HCT116 (cell line): ENCODE measurements around the gene SLC8A1. TPM values are rescaled to one million over a fixed set of nuclear protein-coding genes. Genes with fewer than 3 reads are reported as not detected.

Source experiments
- ATAC-seq: fragments of 200-7000 bp; cut with Tn5 transposase; 2 replicates; pipeline ENCODE4 v1.9.1; 2020; ENCODE audit warnings: mild to moderate bottlenecking, moderate library complexity
- BruUV-seq: library from RNA; stranded (reverse); fragments of 400-500 nt; replicated peaks from 2 replicates; lab custom pipeline; 2021; lab: Mats Ljungman, UMichigan
- CTCF ChIA-PET: fragments of 300-600 bp; sonication (Branson Sonifier 250); formaldehyde crosslinking; loops from one replicate; lab custom pipeline; 2021; ENCODE audit warnings: antibody characterized with exemption; lab: Charles Lee
- POLR2A ChIA-PET: fragments of 300-600, 350-600 bp; sonication (Branson Sonifier 250); formaldehyde crosslinking; loops from one replicate; lab custom pipeline; 2021; ENCODE audit warnings: antibody characterized with exemption; lab: Charles Lee
- RAD21 ChIA-PET, 2 experiments: fragments of 300-600 bp; sonication (Branson Sonifier 250); formaldehyde crosslinking; loops; one replicate each; lab custom pipeline; 2023; ENCODE audit warnings: low total read pairs in 2 of 2; ENCODE audit not compliant: uncharacterized antibody in 2 of 2, unreplicated experiment in 2 of 2, low non-redundant PET in 1 of 2; lab: Charles Lee
- DNase-seq: peaks from one replicate; pipeline ENCODE4 v3.0.0-alpha.2; 2010; ENCODE audit warnings: low read depth, low spot score
- H2AFZ ChIP-seq: fragments of 200-600 bp; shearing (Covaris generic), sonication (generic); 2 replicates; pipeline ENCODE4 v1.6.1; 2017; ENCODE audit warnings: low read depth, mixed run types, mixed read lengths, antibody characterized with exemption, low read length; ENCODE audit not compliant: poor library complexity, severe bottlenecking
- H3K27ac ChIP-seq: 2 replicates; pipeline ENCODE4 v1.5.1; 2012; ENCODE audit warnings: low read depth, low read length
- H3K27me3 ChIP-seq: fragments of 200-600 bp; sonication (generic); 2 replicates; pipeline ENCODE4 v1.6.1; 2016; ENCODE audit warnings: mixed run types, low read length, mixed read lengths; ENCODE audit not compliant: insufficient read depth
- H3K36me3 ChIP-seq, 2 experiments: fragments of 200-500 bp in 1 of 2; fragments of 200-600 bp in 1 of 2; sonication (Bioruptor generic) in 1 of 2; sonication (generic) in 1 of 2; 2 replicates each; pipeline versions ENCODE4 v1.5.1 to v1.6.1; 2014 to 2016; ENCODE audit warnings: low read length in 2 of 2, inconsistent platforms in 1 of 2, mixed read lengths in 1 of 2, mixed run types in 1 of 2; ENCODE audit not compliant: insufficient read depth in 2 of 2, control insufficient read depth in 1 of 2
- H3K4me1 ChIP-seq, 2 experiments: fragments of 200-600 bp in 1 of 2; sonication (generic) in 1 of 2; 2 replicates each; pipeline versions ENCODE4 v1.5.1 to v1.6.1; 2012 to 2017; ENCODE audit warnings: low read length in 2 of 2, inconsistent platforms in 1 of 2, mild to moderate bottlenecking in 1 of 2, mixed read lengths in 1 of 2, mixed run types in 1 of 2, moderate library complexity in 1 of 2; ENCODE audit not compliant: insufficient read depth in 2 of 2, control insufficient read depth in 1 of 2
- H3K4me2 ChIP-seq: fragments of 200-600 bp; sonication (generic); 2 replicates; pipeline ENCODE4 v1.6.1; 2017; ENCODE audit warnings: mixed run types, low read length, mixed read lengths
- H3K4me3 ChIP-seq, 2 experiments: fragments of 200-600 bp in 1 of 2; sonication (generic) in 1 of 2; replicated peaks in 1 of 2; 2 replicates each; pipeline ENCODE4 v1.5.1; 2011 to 2016; ENCODE audit warnings: low read length in 2 of 2, control low read depth in 1 of 2, low read depth in 1 of 2, mild to moderate bottlenecking in 1 of 2, mixed read lengths in 1 of 2, mixed run types in 1 of 2
- H3K79me2 ChIP-seq: fragments of 200-600 bp; sonication (generic); 2 replicates; pipeline ENCODE4 v1.6.1; 2017; ENCODE audit warnings: mild to moderate bottlenecking, mixed run types, low read length, moderate library complexity, mixed read lengths; ENCODE audit not compliant: insufficient read depth
- H3K9ac ChIP-seq: fragments of 200-600 bp; sonication (generic); 2 replicates; pipeline ENCODE4 v1.6.1; 2016; ENCODE audit warnings: low read length, mixed read lengths
- H3K9me2 ChIP-seq: fragments of 200-600 bp; sonication (generic), shearing (Covaris generic); 2 replicates; pipeline ENCODE4 v1.6.1; 2017; ENCODE audit warnings: mixed run types, mild to moderate bottlenecking, moderate library complexity; ENCODE audit not compliant: insufficient read depth
- H3K9me3 ChIP-seq, 2 experiments: fragments of 200-500 bp in 1 of 2; fragments of 200-600 bp in 1 of 2; sonication (Bioruptor generic) in 1 of 2; sonication (generic) in 1 of 2; 2 replicates each; pipeline ENCODE4 v1.6.1; 2014 to 2017; ENCODE audit warnings: low read length in 2 of 2, mixed read lengths in 2 of 2, inconsistent platforms in 1 of 2, low read depth in 1 of 2, mild to moderate bottlenecking in 1 of 2, mixed run types in 1 of 2, moderate library complexity in 1 of 2; ENCODE audit not compliant: control insufficient read depth in 1 of 2, insufficient read depth in 1 of 2
- H4K20me1 ChIP-seq: fragments of 200-600 bp; sonication (generic), shearing (Covaris generic); 2 replicates; pipeline ENCODE4 v1.6.1; 2017; ENCODE audit warnings: mixed run types, mild to moderate bottlenecking, moderate library complexity; ENCODE audit not compliant: insufficient read depth
- CBX3 ChIP-seq: IDR thresholded peaks from 2 replicates; pipeline ENCODE4 v1.6.1; 2012; ENCODE audit warnings: low read depth
- CEBPB ChIP-seq: IDR thresholded peaks from 2 replicates; pipeline ENCODE4 v1.6.1; 2012; ENCODE audit warnings: low read depth
- EGR1 ChIP-seq: IDR thresholded peaks from 2 replicates; pipeline ENCODE4 v1.6.1; 2012; ENCODE audit warnings: low read depth
- EZH2 ChIP-seq: fragments of 200-600 bp; sonication (generic); IDR thresholded peaks from 2 replicates; pipeline ENCODE4 v1.6.1; 2017; ENCODE audit warnings: antibody characterized with exemption, mixed run types
- EZH2phosphoT487 ChIP-seq: fragments of 200-600 bp; IDR thresholded peaks from 2 replicates; pipeline ENCODE4 v1.6.1; 2018; ENCODE audit warnings: antibody characterized with exemption, borderline replicate concordance
- FOSL1 ChIP-seq: IDR thresholded peaks from 2 replicates; pipeline ENCODE4 v1.6.1; 2012; ENCODE audit warnings: low read depth
- POLR2AphosphoS5 ChIP-seq: IDR thresholded peaks from 2 replicates; pipeline ENCODE4 v1.6.1; 2011; ENCODE audit warnings: mild to moderate bottlenecking, low read depth, low read length, moderate library complexity
- SIN3A ChIP-seq: IDR thresholded peaks from 2 replicates; pipeline ENCODE4 v1.6.1; 2012; ENCODE audit warnings: low read depth
- SP1 ChIP-seq: IDR thresholded peaks from 2 replicates; pipeline ENCODE4 v1.6.1; 2012; ENCODE audit warnings: low read depth
- SRF ChIP-seq: IDR thresholded peaks from 2 replicates; pipeline ENCODE4 v1.6.1; 2012; ENCODE audit warnings: low read depth
- TCF7L2 ChIP-seq: IDR thresholded peaks from 2 replicates; pipeline ENCODE4 v1.7.0; 2011; ENCODE audit warnings: borderline replicate concordance, inconsistent platforms; ENCODE audit not compliant: insufficient read depth, insufficient read length; ENCODE audit errors: extremely low read depth
- YY1 ChIP-seq: IDR thresholded peaks from 2 replicates; pipeline ENCODE4 v1.6.1; 2011; ENCODE audit warnings: low read length, low read depth, moderate library complexity, mild to moderate bottlenecking; ENCODE audit not compliant: insufficient replicate concordance; ENCODE audit errors: extremely low read depth
- ZFX ChIP-seq: fragments of 450-650 bp; IDR thresholded peaks from 2 replicates; pipeline ENCODE4 v1.6.1; 2017
- ZNF274 ChIP-seq: fragments of 200-500 bp; sonication (Bioruptor generic); IDR thresholded peaks from 2 replicates; pipeline ENCODE4 v1.6.1; 2014; ENCODE audit warnings: mild to moderate bottlenecking, low read depth, low read length, inconsistent platforms
- intact Hi-C: fragments of 100-400 bp; cut with micrococcal nuclease; formaldehyde crosslinking; loops from 2 replicates; pipeline ENCODE4 v1.10.0; 2022
- total RNA-seq: library from RNA; stranded (reverse); gene quantifications from one replicate; pipeline ENCODE4 v1.2.1, GENCODE V29; 2021; ENCODE audit not compliant: unreplicated experiment
- TF ChIP-seq, protein P1 (sequence below): IDR thresholded peaks from 2 replicates; pipeline ENCODE4 v1.6.1; 2012
- TF ChIP-seq, protein P2 (sequence below): IDR thresholded peaks from 2 replicates; pipeline ENCODE4 v1.6.1; 2011; ENCODE audit warnings: mild to moderate bottlenecking, low read length, moderate library complexity; ENCODE audit not compliant: insufficient replicate concordance; ENCODE audit errors: extremely low read depth
- TF ChIP-seq, protein P3 (sequence below): IDR thresholded peaks from 2 replicates; pipeline ENCODE4 v1.6.1; 2012

Gene SLC8A1
- total RNA-seq, 1 experiment from 2014 or later = 0.07 TPM

DNA sequence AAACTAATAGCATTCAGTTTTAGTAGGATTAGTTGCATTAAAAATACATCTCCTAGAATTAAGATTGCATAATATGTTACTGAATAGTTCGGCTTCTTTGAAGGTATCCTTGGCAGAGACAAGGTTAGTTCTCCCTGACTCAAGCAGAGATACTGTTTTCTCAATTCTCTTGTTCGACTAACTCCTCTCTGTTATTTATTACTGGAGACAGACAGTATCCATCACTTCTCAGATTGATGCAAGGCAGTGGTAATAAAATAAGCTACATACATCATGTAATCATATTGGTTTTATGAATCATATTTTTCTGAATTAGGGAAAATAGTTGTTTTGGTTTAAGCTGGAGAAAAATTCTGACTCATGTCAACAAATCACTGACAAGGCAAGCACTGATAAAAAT, 134.8 kb downstream of the SLC8A1 start:
- Histone ChIP-seq H2AFZ (no peak overlapping the region), H3K9me3 (no peaks in the 10 kb centered on the region)
- BruUV-seq = no TSS peak
- CTCF ChIA-PET = no interaction called here
- TF ChIP-seq CEBPB (no peak), YY1 (no peak), EGR1 (no peak), FOSL1 (no peak), CBX3 (no peak), SP1 (no peak), SRF (no peak), ZFX (no peak)
- TF ChIP-seq, protein P1, sequence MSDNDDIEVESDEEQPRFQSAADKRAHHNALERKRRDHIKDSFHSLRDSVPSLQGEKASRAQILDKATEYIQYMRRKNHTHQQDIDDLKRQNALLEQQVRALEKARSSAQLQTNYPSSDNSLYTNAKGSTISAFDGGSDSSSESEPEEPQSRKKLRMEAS = no peak
- TF ChIP-seq, all 23 proteins: peak for 0
- Histone ChIP-seq H3K27me3 (no peaks in the 10 kb centered on the region), H3K4me1 (no peaks in the 10 kb centered on the region), H3K79me2 (no peaks in the 10 kb centered on the region), H3K4me2 (no peak overlapping the region), H3K27ac (no peak overlapping the region), H3K36me3 (no peaks in the 10 kb centered on the region), H3K9me2 (no peaks in the 10 kb centered on the region), H4K20me1 (no peaks in the 10 kb centered on the region), H3K4me3 (no peak overlapping the region), H3K9ac (no peak overlapping the region)
- ATAC-seq (no peak), DNase-seq (no peak)
- RAD21 ChIA-PET = no interaction called here
- intact Hi-C loops = no loop called here
- POLR2A ChIA-PET = no interaction called here

DNA sequence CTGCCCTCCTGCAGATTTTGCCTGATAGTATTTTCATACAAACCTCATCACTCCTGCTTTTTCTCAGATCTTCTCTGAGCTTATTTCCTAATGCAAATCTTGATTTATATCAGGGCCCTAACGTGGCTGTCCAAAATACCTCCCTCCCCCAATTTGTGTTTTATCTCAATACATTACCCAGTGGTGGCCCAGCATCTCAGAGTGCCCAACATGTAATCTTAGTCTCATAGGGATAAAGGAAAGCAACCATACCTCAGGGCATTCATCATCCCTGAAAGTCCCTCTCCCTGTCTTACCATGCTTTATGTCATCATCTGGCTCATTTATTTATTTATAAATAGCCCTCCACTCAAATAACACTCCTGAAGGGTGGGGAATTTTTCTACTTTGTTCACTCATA, 135.3 kb downstream of the SLC8A1 start:
- no peak overlapping the region for H2AFZ ChIP-seq
- TF ChIP-seq ZFX (no peak), TCF7L2 (no peak), POLR2AphosphoS5 (no peak), SIN3A (no peak), SP1 (no peak), EZH2phosphoT487 (no peak), EZH2 (no peak), ZNF274 (no peak)
- TF ChIP-seq, protein P2, sequence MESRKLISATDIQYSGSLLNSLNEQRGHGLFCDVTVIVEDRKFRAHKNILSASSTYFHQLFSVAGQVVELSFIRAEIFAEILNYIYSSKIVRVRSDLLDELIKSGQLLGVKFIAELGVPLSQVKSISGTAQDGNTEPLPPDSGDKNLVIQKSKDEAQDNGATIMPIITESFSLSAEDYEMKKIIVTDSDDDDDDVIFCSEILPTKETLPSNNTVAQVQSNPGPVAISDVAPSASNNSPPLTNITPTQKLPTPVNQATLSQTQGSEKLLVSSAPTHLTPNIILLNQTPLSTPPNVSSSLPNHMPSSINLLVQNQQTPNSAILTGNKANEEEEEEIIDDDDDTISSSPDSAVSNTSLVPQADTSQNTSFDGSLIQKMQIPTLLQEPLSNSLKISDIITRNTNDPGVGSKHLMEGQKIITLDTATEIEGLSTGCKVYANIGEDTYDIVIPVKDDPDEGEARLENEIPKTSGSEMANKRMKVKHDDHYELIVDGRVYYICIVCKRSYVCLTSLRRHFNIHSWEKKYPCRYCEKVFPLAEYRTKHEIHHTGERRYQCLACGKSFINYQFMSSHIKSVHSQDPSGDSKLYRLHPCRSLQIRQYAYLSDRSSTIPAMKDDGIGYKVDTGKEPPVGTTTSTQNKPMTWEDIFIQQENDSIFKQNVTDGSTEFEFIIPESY = no peak
- TF ChIP-seq, protein P3, sequence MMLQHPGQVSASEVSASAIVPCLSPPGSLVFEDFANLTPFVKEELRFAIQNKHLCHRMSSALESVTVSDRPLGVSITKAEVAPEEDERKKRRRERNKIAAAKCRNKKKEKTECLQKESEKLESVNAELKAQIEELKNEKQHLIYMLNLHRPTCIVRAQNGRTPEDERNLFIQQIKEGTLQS = no peak
- no peak overlapping the region for H3K27ac ChIP-seq
- no peaks in the 10 kb centered on the region for H3K27me3 ChIP-seq
- H4K20me1 ChIP-seq = no peaks in the 10 kb centered on the region
- no peak overlapping the region for H3K4me3 ChIP-seq
- intact Hi-C loops = no loop called here
- H3K4me1 ChIP-seq = no peaks in the 10 kb centered on the region
- no peak overlapping the region for H3K9ac ChIP-seq
- no peaks in the 10 kb centered on the region for H3K36me3 ChIP-seq
- H3K79me2 ChIP-seq = no peaks in the 10 kb centered on the region
- no peak overlapping the region for H3K4me2 ChIP-seq
- no peaks in the 10 kb centered on the region for H3K9me2 ChIP-seq
- ATAC-seq (no peak), DNase-seq (no peak)
- BruUV-seq = no TSS peak
- POLR2A ChIA-PET = no interaction called here
- RAD21 ChIA-PET = no interaction called here
- H3K9me3 ChIP-seq = no peaks in the 10 kb centered on the region
- CTCF ChIA-PET = no interaction called here
